DMS 273 (cell line): ENCODE results near the gene SRD5A1.

Experiments used
- DNase-seq: peaks from one replicate; lab custom pipeline; 2025; ENCODE audit not compliant: unreplicated experiment; lab: John Stamatoyannopoulos, UW

SRD5A1 gene, protein sequence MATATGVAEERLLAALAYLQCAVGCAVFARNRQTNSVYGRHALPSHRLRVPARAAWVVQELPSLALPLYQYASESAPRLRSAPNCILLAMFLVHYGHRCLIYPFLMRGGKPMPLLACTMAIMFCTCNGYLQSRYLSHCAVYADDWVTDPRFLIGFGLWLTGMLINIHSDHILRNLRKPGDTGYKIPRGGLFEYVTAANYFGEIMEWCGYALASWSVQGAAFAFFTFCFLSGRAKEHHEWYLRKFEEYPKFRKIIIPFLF

GRCh38 chr5:6632888-6633468 lies at the start of gene SRD5A1, which contains the start of gene NSUN2:
Gene SRD5A1 (plus strand): TSS chr5:6633440. CDS start chr5:6633577, 137 bp downstream.
Gene NSUN2 (minus strand): TSS chr5:6633044. CDS start chr5:6632979, 65 bp downstream.
- peak; percentile 97 for DNase-seq

DNA sequence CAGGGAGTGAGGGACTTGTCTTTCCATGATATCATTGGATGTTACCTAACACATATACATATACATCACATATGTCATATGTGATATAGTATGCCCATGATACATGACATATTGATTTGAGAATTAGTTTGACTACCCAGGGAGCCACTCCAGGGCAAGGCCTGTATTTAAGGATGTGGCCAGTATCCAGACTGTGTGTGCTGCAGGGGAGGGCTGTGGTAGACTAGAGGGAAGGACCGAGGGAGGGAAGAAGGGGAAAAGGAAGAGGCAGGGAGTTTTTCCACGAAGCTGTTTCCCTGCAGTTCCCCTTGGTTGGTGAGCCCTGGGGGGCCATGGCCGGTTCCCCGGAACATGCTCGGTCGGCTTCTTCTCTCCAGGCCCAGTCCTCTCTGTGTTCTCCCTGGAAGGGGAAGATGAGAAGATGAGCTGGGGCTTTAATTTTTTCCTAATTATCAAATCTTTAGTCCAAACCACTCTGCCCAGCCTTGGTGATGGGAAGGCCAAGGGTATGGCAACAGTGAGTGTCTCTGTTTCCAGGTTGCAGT lies 49.1 kb upstream of the SRD5A1 start:
- DNase-seq: no peak

- no peak for DNase-seq
These were observed 48.5 kb upstream of the SRD5A1 start for GRCh38 chr5:6584727-6585126.

- DNase-seq: no peak
These were observed 48.1 kb upstream of the SRD5A1 start for GRCh38 chr5:6585168-6585567.

GRCh38 chr5:6585939-6586646 lies 47.1 kb upstream of the SRD5A1 start:
- no peak for DNase-seq

GRCh38 chr5:6586647-6587042 lies 46.6 kb upstream of the SRD5A1 start:
- no peak for DNase-seq

DNA sequence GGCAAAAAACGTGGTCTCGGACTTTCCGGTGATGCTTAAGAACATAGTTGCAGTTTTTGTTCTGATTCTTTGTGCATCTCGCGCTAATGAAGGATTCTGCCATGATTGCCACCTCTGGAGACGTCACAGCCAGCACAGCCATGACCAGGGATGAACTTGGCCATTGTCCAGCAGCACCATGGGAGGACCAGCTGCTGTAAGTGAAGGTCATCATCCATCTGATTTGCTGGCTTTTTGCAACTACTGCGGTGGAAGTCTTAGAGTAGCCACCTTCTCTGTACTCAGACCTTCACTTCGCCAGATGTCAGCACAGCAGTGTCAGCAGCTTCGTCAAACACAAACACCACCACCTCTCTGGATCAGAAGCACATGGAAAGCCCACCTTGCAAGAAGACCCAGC lies 46.1 kb upstream of the SRD5A1 start:
- peak; percentile 26 for DNase-seq

GRCh38 chr5:6590581-6590980 lies 42.7 kb upstream of the SRD5A1 start:
- no peak for DNase-seq

DNA sequence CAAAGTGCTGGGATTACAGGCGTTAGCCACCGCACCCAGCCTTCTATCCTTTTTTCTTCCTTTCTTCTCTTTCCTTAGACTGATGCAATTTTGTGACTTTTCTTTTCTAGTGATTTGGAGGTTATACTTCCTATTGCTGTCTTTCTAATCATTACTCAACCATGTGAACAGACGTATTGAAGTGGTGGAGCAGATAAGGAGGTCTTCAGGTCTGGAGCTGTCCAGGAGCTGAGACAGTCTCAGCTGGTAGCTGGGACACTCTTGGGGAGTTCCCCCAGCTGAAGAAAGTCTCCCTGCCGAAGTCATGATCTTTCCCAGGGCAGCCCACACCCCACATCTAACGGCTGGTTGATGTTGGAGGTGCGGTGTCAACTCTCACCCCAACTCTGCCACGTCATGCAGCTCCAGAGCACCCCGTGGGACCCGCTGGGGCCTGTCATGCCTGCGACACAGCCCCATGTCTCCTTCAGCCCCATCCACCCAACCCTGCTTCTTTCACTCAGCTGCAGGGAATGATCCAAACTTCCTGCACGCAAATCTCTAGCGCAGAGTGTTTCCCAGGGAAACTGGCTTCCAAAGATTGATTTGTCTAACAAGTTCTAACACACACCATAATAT lies 41.5 kb upstream of the SRD5A1 start:
- no peak for DNase-seq

DNA sequence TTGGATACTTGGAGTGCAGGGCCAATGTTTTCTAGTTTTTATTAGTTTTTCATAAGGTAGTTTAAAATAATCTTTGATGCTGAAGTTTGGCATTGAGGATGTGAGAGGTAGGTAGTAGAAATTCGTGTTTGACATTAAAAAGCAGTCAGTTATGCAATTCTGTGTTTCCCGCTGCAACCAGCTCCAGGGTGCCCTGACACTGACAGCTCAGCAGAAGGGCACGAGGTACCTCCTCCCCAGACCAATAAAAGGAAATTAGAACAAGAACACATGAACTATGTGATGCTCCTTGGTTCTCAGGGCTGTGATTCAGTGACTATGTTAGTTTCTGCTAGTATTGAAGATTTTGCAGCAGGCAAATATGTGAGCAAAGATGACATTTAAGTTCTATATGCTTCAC lies 40.6 kb upstream of the SRD5A1 start:
- no peak for DNase-seq

DNA sequence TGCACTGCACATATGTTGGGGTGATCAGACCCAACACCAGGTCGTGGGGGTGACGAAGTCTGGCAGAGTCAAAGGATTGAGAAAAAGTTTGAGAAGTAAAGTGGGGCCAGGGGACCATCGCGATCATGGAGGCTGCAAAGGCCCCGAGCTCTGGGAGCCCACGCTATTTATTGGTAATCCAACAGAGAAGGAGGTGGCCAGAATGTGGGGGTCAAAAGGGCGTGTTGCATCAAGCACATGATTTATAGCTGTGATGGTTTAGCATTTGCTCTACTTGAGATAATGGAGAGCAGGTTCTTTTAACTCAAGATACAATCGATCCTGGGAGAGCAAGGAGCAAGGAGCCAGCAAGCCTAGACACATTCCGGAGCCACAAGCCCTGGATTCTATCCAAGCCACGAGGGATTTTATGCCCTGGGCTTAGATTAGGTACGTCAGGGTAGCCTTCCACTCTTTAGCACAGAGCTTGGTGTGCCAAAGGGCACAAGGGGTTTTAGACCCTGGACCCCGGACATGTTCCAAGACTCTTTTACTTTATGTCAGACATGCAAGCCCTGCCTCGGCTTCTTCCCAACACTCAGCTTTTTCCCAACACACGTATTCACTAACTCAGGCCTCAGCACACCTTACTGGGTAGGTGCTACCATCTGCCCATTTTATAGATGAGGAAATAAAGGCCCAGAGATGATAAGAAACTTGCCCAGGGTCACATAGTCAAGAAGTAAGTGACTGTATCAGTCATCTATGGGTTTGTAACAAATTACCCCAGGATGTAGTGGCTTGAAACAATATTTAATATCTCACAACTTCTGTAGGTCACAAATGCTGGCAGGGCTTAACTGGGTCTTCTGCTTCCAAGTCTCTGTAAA lies 39.9 kb upstream of the SRD5A1 start:
- no peak for DNase-seq

DNA sequence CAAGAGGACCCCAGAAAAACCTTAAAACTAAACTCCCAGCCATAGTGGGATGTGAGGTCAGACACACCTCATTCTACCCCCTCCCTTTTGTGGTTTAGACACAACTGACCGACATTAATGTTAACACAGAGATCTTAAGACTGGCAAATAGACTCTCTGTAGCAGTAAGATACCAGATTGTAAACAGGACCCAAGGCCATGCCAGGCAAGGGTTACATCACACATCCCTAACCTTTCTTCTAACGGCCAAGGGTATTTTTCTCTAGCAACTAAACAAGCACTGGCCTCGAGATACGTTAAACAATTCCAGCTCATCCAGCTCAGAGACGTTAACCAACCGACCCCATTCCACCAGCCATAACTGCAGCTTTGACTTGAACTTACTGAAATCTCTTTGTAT lies 39.2 kb upstream of the SRD5A1 start:
- DNase-seq: no peak

DNA sequence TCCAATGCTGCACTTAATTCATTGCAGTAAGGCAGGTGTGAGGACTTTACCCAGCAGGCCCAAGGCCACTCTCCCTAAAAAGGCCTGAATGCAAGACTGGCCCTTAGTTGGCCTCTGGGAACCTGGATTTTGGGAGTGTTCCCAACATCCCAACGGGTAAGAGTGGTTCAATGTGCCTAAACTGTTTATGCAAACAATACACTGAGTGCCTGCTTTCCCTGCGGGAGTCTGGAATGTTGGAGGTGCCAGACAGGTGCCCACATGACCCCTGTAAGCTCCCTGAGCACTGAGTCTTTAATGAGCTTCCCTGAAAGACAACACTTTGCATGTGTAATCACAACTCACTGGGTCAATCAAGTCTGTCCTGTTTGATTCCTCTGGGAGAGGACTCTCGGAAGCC lies 37.8 kb upstream of the SRD5A1 start:
- DNase-seq: no peak

- no peak for DNase-seq
These were observed 36.9 kb upstream of the SRD5A1 start for GRCh38 chr5:6596388-6596787.

DNA sequence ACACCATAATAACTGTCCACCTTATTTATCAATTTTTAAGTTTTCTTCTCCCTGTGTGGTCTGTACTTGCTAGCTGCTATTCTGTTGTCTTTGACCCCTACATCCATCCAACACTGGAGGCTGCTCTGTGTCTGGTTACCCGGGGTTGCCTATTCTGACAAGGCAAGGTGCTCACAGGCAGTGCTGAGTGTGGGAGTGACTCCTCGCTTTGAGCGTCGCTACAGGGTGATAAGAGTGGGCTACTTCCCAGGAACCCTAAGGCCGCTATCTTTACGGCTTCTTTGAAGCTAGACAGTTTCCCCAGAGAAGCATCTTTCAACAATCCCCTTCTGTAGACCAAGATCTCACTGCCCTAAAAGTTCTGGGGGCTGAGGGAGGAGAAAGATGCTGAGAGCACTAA lies 35.7 kb upstream of the SRD5A1 start:
- no peak for DNase-seq

- DNase-seq: no peak
These were observed 34.8 kb upstream of the SRD5A1 start for GRCh38 chr5:6598351-6598900.

DNA sequence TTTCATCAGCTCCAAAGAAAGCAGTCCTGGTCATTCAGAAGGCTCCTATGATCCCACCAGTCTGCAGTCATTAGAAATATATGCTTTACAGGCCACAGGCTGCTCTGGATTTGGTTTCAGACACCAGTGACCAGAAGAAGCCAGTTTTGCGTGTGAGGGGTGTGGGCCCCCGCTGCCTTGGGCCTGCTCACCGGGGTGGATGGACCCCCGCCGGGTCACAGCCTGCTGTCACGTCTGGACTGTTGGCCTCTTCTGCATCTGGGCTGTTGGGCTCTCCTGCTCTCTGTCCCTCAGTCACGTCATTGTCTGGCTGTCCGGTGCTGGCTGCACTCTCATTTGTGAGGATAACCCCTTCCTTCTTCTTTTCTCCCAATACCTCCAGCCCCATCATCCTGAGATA lies 33.5 kb upstream of the SRD5A1 start:
- no peak for DNase-seq

DNA sequence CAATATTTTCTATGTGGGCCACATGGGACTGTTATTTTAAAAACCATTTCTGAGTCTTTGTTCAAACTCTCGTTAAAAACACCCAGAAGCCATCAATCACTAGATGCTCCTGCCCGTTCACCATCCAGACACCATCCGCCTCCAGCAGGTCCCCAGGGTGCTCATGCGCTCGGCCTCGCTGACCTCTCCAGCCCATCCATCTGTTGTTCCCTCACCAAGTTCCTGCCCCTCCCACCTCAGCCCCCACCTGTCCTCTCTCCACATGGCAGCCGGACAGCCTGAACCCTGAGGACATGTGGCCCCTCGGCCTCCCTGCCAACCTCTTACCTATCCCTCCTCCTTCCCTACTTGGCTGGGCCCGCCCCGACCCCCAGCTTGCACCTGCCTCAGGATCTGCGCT lies 32.0 kb upstream of the SRD5A1 start:
- DNase-seq: no peak

- no peak for DNase-seq
These were observed 31.4 kb upstream of the SRD5A1 start for GRCh38 chr5:6601816-6602215.

- DNase-seq: no peak
These were observed 30.8 kb upstream of the SRD5A1 start for GRCh38 chr5:6602441-6602840.
